GM12874 (cell line): Measurements from ENCODE around the gene HS3ST5.

Source experiments
- TF ChIP-seq, protein P1 (sequence below): IDR thresholded peaks from 2 replicates; pipeline ENCODE4 v1.5.1; 2011; ENCODE audit warnings: low read depth, mild to moderate bottlenecking, control low read depth, low read length, moderate library complexity; ENCODE audit not compliant: insufficient read depth

The HS3ST5 gene

DNA sequence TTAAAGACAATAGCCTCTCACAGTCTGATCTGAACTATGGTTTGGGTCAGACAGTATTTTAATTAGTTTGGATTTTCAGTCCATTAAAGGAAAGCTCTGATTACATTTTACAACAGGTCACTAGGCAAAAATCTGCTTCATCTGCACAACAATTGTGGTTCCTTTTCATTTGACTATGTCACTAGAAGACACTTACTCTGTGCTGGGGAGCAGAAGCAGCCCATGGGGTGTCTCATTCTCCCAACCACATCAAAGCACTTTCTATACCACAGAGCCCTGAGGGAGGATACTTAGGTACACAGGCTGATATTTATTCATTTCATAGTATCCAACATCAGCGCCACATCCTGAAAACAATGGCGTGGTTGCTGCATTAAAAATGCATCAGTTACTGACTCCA, 335.3 kb downstream of the HS3ST5 start:
- TF ChIP-seq, protein P1, sequence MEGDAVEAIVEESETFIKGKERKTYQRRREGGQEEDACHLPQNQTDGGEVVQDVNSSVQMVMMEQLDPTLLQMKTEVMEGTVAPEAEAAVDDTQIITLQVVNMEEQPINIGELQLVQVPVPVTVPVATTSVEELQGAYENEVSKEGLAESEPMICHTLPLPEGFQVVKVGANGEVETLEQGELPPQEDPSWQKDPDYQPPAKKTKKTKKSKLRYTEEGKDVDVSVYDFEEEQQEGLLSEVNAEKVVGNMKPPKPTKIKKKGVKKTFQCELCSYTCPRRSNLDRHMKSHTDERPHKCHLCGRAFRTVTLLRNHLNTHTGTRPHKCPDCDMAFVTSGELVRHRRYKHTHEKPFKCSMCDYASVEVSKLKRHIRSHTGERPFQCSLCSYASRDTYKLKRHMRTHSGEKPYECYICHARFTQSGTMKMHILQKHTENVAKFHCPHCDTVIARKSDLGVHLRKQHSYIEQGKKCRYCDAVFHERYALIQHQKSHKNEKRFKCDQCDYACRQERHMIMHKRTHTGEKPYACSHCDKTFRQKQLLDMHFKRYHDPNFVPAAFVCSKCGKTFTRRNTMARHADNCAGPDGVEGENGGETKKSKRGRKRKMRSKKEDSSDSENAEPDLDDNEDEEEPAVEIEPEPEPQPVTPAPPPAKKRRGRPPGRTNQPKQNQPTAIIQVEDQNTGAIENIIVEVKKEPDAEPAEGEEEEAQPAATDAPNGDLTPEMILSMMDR: no peak
